ENCODE results near the gene CASTOR1.

Gene CASTOR1

DNA sequence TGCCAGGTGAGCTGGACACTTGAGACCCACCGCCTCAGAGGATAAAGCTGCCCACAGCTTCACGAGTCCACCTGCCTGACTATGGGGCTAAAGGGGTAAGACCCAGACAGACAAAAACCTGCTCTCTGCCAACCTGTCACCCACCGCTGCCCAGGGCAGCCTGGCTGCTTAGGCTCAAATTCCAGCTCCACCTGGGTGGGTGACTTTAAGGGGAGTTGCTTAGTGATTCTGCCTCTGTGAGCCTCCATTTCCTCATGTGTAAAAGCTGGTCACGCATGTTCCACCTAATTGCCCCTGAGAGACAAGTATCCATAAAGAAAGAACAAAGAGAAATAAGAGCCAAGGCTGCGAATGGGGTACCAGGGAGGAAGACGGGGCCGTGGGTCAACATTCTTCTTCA is 3.7 kb upstream of the CASTOR1 start:
- TF ChIP-seq, protein P1, sequence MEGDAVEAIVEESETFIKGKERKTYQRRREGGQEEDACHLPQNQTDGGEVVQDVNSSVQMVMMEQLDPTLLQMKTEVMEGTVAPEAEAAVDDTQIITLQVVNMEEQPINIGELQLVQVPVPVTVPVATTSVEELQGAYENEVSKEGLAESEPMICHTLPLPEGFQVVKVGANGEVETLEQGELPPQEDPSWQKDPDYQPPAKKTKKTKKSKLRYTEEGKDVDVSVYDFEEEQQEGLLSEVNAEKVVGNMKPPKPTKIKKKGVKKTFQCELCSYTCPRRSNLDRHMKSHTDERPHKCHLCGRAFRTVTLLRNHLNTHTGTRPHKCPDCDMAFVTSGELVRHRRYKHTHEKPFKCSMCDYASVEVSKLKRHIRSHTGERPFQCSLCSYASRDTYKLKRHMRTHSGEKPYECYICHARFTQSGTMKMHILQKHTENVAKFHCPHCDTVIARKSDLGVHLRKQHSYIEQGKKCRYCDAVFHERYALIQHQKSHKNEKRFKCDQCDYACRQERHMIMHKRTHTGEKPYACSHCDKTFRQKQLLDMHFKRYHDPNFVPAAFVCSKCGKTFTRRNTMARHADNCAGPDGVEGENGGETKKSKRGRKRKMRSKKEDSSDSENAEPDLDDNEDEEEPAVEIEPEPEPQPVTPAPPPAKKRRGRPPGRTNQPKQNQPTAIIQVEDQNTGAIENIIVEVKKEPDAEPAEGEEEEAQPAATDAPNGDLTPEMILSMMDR (IDR thresholded peaks at IDR 0.05; ENCODE audit: low read depth, low read length) = no peak
- H3K4me3 ChIP-seq (ENCODE audit: low read depth, low read length) = no peak overlapping the region

DNA sequence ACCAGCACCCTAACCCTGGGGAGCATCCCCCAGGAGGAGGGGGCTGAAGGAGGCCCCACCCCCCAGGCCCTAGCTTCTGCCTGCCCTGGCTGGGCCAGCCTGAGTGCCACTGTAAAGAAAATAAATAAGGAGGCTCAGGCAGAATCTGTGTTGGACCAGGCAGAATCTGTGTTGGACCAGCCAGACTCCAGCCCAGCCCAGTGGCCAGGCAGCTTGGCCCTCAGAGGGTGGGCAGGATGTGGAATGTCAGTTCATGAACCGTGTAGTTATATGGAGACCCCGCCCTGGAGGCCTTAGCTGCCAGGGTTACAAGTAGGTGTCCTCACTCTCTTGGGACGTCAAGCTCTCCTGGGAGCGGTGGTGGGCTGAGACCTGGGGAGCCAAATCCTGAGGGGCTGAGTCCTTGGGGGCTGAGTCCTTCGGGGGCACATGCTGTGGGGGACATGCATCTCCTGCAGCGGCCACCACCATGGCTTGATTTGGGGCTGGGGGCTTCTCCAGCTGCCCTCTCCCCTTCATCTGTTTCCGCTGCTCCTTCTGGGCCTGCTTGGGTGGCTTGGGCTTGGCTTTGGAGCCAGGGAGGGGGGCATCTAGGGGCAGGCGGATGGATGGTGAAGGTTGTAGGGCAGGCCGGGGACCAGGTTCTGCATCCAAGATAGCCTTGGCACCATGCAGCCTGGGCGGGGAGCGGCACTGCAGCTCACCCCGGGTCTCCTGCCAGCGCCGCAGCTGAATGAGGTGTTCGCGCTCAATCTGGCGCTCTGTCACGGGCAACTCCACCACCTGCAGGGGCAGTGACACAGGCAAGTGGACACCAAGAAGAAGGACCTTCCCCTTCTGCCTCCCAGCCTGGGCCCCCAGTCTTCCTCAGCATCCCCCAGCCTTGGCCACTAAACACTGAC is 3.0 kb upstream of the CASTOR1 start:
- TF ChIP-seq, protein P1 (IDR thresholded peaks at IDR 0.05; ENCODE audit: low read depth, low read length) = no peak
- H3K4me3 ChIP-seq (ENCODE audit: low read depth, low read length) = no peak overlapping the region

DNA sequence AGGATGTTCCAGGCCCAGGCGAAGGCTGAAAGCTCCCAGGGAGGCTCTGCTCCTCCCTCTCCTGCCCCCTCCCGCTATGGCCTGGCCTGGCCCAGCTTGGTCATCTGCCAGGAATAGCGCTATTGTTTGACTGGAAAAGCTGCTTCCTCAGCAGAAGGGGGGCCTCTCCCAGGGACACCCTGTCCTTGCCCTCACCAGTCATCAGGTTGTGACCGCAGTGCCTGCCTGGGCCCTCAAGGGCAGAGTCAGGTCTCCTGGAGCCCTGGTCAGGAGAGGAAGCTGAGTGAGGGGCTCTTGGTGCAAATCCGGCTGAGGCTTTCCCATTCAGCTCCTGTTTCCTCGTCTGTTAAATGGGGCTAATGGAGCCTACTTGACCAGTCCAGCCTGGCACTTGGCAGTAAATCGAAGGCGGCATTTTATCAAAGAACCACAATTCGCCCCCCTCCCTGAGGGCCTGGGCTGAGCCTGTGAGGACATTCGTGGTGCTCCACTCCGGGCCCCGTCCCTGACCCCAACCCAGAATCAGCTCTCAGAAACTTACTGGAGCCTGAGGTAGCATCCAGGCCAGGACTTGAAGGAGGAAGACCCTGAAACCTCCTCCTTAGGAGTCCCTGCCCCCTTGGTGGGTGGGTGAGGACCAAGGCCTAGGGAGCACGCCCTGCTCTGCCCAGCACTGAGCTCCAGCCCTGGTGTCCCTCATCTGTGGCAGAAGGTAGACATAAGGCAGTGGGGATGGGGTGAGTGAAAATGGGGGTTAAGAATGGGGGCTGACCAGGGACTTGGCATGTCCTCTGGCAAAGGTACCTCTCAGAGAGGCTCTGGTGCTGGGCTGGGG is 2.0 kb upstream of the CASTOR1 start:
- TF ChIP-seq, protein P1 (IDR thresholded peaks at IDR 0.05; ENCODE audit: low read depth, low read length) = no peak
- H3K4me3 ChIP-seq (ENCODE audit: low read depth, low read length) = no peak overlapping the region

DNA sequence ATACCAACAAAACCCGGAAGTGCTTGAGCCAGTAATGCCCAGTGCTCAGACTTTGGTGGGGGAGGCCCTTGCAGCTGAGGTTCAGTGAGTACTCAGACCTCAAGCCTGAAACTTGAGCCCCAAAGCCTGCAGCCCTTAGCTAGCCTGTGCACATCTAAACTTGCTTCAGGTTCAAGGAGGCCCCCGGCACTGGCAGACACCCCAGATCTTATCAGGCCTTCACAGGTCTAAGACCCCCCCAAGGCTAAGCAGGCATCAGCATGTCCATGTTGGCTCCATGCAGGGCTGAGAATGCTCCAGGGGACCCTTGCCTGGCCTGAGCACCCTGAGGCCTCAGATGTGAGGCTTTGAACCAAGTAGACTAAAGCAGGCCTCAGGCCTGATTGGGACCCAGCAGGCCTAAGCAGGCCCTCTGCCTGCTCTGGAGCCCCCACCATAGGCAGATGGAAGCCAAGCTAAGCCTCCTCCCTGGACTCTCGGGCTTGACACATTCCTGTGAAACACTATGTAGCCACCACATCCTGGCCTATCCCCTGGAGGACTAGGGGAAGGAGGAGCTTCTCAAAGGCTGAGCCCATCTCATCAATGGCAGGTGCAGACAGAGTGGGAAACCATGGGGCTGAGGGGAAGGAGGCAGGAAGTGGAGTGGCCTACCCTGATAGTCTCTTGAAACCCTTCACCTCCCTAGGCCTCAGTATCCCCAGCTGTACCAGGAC is 1.2 kb upstream of the CASTOR1 start:
- H3K4me3 ChIP-seq (ENCODE audit: low read depth, low read length) = no peak overlapping the region; the same call in 1 of the 2 replicates
- TF ChIP-seq, protein P1 (IDR thresholded peaks at IDR 0.05; ENCODE audit: low read depth, low read length) = no peak

DNA sequence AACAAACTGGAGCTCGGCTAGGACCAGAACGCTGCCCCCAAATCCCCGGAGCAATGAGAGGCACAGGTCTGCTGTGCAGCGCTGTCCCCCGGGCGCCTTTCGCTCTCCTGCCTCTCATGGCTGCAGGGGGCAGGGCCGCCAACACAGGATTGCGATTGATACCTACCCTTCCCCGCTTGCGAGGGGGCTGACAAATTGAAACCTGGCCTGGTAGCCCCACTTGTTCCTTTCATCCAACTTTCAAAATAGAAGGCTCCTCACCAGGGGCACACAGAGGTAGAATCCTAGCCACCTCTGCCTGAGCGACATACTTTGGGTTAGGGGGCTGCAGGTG is 642 bp upstream of the CASTOR1 start:
- TF ChIP-seq, protein P1 (IDR thresholded peaks at IDR 0.05; ENCODE audit: low read depth, low read length) = no peak
- H3K4me3 ChIP-seq (ENCODE audit: low read depth, low read length) = peak overlapping the region; percentile 51

DNA sequence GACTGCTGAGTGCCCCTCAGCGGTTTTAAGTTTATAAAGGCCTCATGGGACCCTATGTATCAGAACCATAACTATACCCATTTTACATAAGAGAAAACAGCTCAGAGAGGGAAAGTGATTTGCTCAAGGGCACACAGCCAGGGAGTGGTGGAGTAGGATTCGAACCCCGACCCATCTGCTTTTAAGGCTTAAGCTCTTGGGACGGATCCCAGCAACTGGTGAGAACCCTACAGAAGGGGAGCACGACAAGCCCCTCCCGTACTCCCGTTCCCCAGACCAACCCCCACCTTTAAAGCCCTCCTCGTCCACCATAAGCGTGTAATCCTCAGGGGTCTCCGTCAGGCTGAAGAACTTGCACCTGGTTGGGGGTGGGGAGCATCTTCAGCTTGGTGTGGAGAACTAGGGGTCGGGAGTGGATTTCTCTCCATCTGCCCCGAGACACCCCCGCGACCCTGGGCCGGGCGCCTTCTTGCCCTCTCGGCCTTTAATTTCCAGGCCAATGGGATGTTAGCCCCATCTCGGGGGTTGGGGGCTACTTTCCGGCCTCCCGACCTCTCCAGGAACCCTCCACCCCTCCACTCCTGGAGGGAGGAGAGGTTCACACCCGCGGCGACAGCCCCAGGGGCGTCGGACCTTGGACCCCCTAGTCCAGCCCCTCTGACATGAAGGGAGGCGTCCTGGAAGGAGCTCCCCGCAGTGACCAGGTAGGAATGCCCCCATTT is 725 bp downstream of the CASTOR1 start:
- TF ChIP-seq, protein P1 (IDR thresholded peaks at IDR 0.05; ENCODE audit: low read depth, low read length) = no peak
- peak overlapping the region; percentile 71 for H3K4me3 ChIP-seq (ENCODE audit: low read depth, low read length)
